ENCODE measurements around the gene MLLT6.
A peak's percentile ranks its signal among the peaks of the same experiment; 100 is the strongest.

Gene MLLT6

GRCh38 chr17:38729886-38730525 is 24.9 kb downstream of the MLLT6 start, which contains the start of gene CISD3:
CISD3 (plus strand) TSS chr17:38730341; CDS start chr17:38730359, 18 bp downstream.
- no peak within 1 kb of the TSS for H2BK5ac ChIP-seq (ENCODE audit: low read depth, low read length, poor library complexity, severe bottlenecking)
- peak within 1 kb of the TSS; percentile 70 to 95 for H3K4me3 ChIP-seq (ENCODE audit: insufficient read depth in 1 of 2, low read depth in 1 of 2, low read length in 2 of 2)
- H3K4me2 ChIP-seq (ENCODE audit: low read length, poor library complexity, severe bottlenecking) = peak within 1 kb of the TSS; percentile 81
- peaks cover 25% of the 10 kb centered on the region for H3K4me1 ChIP-seq (ENCODE audit: control insufficient read depth, insufficient read depth, low read depth, low read length)
- H2BK12ac ChIP-seq (ENCODE audit: low read length in 2 of 2) = peak within 1 kb of the TSS; percentile 18 to 60
- H3K27ac ChIP-seq (ENCODE audit: low read length, poor library complexity, severe bottlenecking) = peak within 1 kb of the TSS; percentile 53
- peak within 1 kb of the TSS; percentile 94 for H2AFZ ChIP-seq (ENCODE audit: low read depth, low read length)
- peak within 1 kb of the TSS; percentile 2 for H2AK5ac ChIP-seq (ENCODE audit: low read length, severe bottlenecking)
- peaks cover 13% of the 10 kb centered on the region for H3K79me1 ChIP-seq (replicated peaks; ENCODE audit: low read length, poor library complexity, severe bottlenecking)
- H3K4ac ChIP-seq (ENCODE audit: low read depth in 1 of 2, low read length in 2 of 2) = peak within 1 kb of the TSS; percentile 62 to 97
- H4K8ac ChIP-seq (ENCODE audit: low read length) = peak within 1 kb of the TSS; percentile 99
- H3K27me3 ChIP-seq (ENCODE audit: control insufficient read depth in 1 of 2, insufficient read depth in 1 of 2, low read length in 2 of 2) = no peaks in the 10 kb centered on the region
- H3K23ac ChIP-seq (ENCODE audit: low read length in 2 of 2) = peak within 1 kb of the TSS in 1 of 2 experiments; percentile 43
- H3K36me3 ChIP-seq (ENCODE audit: control insufficient read depth in 1 of 2, insufficient read depth in 2 of 2, low read depth in 1 of 2, low read length in 2 of 2) = peaks cover 39 to 45% of the 10 kb centered on the region in 2 experiments
- peak within 1 kb of the TSS; percentile 96 for H3K9ac ChIP-seq (ENCODE audit: low read length)
- H2BK120ac ChIP-seq (ENCODE audit: low read depth, low read length) = no peak within 1 kb of the TSS
- H3K9me3 ChIP-seq (ENCODE audit: control insufficient read depth, low read length) = no peaks in the 10 kb centered on the region
- peak within 1 kb of the TSS; percentile 82 for H2BK15ac ChIP-seq (ENCODE audit: low read depth, poor library complexity, severe bottlenecking)
- peak; percentile 83 for DNase-seq
- 2% methylated on average over 37 of the region's 92 CpGs for WGBS
- peak within 1 kb of the TSS; percentile 83 for H4K91ac ChIP-seq (ENCODE audit: low read length)
- peak within 1 kb of the TSS in 1 of 2 experiments; percentile 95 for H3K14ac ChIP-seq (ENCODE audit: low read length in 2 of 2)
- H3K18ac ChIP-seq (ENCODE audit: low read depth in 1 of 2, low read length in 2 of 2) = peak within 1 kb of the TSS; percentile 90 to 94

DNA sequence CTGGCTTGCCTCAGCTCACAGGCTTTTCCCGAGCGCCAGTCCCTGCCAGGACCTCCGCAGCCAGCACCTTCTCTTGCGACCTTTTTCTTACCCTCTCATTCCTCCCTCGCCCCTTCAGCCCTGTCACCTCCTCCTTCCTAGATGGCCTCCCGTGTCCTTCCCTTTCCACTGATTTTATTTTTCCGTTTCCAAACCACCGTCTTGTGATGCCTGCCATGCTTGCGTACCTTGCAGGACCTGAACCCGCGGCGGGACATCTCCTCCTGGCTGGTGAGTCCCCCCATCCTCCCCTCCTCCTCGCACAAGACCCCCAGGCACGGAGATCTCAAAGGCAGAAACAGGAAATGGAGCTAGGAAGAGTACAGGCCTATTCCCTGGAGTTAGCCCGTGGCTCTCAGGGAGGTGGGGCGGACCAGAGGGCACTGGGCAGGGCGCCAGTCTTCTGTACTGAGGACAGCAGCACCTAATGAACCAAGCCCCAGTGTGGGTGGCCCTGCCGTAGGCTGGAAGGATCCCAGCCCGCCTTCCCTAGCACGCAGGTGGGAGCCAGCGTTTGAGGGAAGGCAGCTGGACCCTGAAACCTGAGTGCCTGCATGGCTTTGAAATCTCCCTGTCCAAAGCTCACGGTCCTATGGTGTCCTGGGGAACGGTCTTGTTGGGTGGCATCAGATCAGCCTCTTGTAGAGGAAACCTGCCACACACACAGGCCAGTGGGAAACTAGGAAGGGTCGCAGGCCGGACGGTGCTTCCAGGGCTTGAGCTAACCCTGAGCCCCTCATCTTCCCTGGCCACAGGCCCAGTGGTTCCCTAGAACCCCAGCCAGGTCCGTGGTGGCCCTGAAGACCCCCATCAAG is 25.7 kb downstream of the MLLT6 start:
- Histone ChIP-seq H2AFZ (ENCODE audit: low read depth, low read length) (peak overlapping the region; percentile 33), H3K27ac (ENCODE audit: low read length, poor library complexity, severe bottlenecking) (peak overlapping the region; percentile 53), H3K79me1 (replicated peaks; ENCODE audit: low read length, poor library complexity, severe bottlenecking) (peaks cover 14% of the 10 kb centered on the region), H3K4ac (ENCODE audit: low read depth in 1 of 2, low read length in 2 of 2) (peak overlapping the region; percentile 29 to 76), H2BK12ac (ENCODE audit: low read length in 2 of 2) (peak overlapping the region; percentile 18 to 55), H3K9ac (ENCODE audit: low read length) (peak overlapping the region; percentile 96), H3K14ac (ENCODE audit: low read length in 2 of 2) (peak overlapping the region in 1 of 2 experiments; percentile 50), H3K9me3 (ENCODE audit: control insufficient read depth, low read length) (no peaks in the 10 kb centered on the region), H3K36me3 (ENCODE audit: control insufficient read depth in 1 of 2, insufficient read depth in 2 of 2, low read depth in 1 of 2, low read length in 2 of 2) (peaks cover 43 to 46% of the 10 kb centered on the region in 2 experiments), H3K23ac (ENCODE audit: low read length in 2 of 2) (peak overlapping the region in 1 of 2 experiments; percentile 16), H3K4me1 (ENCODE audit: control insufficient read depth, insufficient read depth, low read depth, low read length) (peaks cover 30% of the 10 kb centered on the region), H2BK120ac (ENCODE audit: low read depth, low read length) (no peak overlapping the region), H2BK15ac (ENCODE audit: low read depth, poor library complexity, severe bottlenecking) (peak overlapping the region; percentile 82), H3K4me3 (ENCODE audit: insufficient read depth in 1 of 2, low read depth in 1 of 2, low read length in 2 of 2) (peak overlapping the region; percentile 70 to 95), H2BK5ac (ENCODE audit: low read depth, low read length, poor library complexity, severe bottlenecking) (no peak overlapping the region), H3K4me2 (ENCODE audit: low read length, poor library complexity, severe bottlenecking) (peak overlapping the region; percentile 72), H3K27me3 (ENCODE audit: control insufficient read depth in 1 of 2, insufficient read depth in 1 of 2, low read length in 2 of 2) (no peaks in the 10 kb centered on the region), H4K8ac (ENCODE audit: low read length) (peak overlapping the region; percentile 19), H2AK5ac (ENCODE audit: low read length, severe bottlenecking) (peak overlapping the region; percentile 2), H4K91ac (ENCODE audit: low read length) (no peak overlapping the region), H3K18ac (ENCODE audit: low read depth in 1 of 2, low read length in 2 of 2) (peak overlapping the region; percentile 46 to 73)
- WGBS = 25% methylated on average over 27 of the region's 27 CpGs
- peak; percentile 62 for DNase-seq

GRCh38 chr17:38731526-38732294 is 26.6 kb downstream of the MLLT6 start:
- H3K18ac ChIP-seq (ENCODE audit: low read depth in 1 of 2, low read length in 2 of 2) = no peak overlapping the region
- H2BK120ac ChIP-seq (ENCODE audit: low read depth, low read length) = no peak overlapping the region
- no peaks in the 10 kb centered on the region for H3K27me3 ChIP-seq (ENCODE audit: control insufficient read depth in 1 of 2, insufficient read depth in 1 of 2, low read length in 2 of 2)
- H3K23ac ChIP-seq (ENCODE audit: low read length in 2 of 2) = no peak overlapping the region
- WGBS = 97% methylated on average over 8 of the region's 8 CpGs
- no peak overlapping the region for H4K8ac ChIP-seq (ENCODE audit: low read length)
- DNase-seq = no peak
- H2BK15ac ChIP-seq (ENCODE audit: low read depth, poor library complexity, severe bottlenecking) = no peak overlapping the region
- no peak overlapping the region for H2AK5ac ChIP-seq (ENCODE audit: low read length, severe bottlenecking)
- H2AFZ ChIP-seq (ENCODE audit: low read depth, low read length) = no peak overlapping the region
- no peak overlapping the region for H3K4ac ChIP-seq (ENCODE audit: low read depth in 1 of 2, low read length in 2 of 2)
- no peak overlapping the region for H3K27ac ChIP-seq (ENCODE audit: low read length, poor library complexity, severe bottlenecking)
- H3K14ac ChIP-seq (ENCODE audit: low read length in 2 of 2) = no peak overlapping the region
- H3K9ac ChIP-seq (ENCODE audit: low read length) = peak overlapping the region; percentile 96
- peaks cover 49 to 55% of the 10 kb centered on the region in 2 experiments for H3K36me3 ChIP-seq (ENCODE audit: control insufficient read depth in 1 of 2, insufficient read depth in 2 of 2, low read depth in 1 of 2, low read length in 2 of 2)
- peaks cover 31% of the 10 kb centered on the region for H3K4me1 ChIP-seq (ENCODE audit: control insufficient read depth, insufficient read depth, low read depth, low read length)
- peaks cover 15% of the 10 kb centered on the region for H3K79me1 ChIP-seq (replicated peaks; ENCODE audit: low read length, poor library complexity, severe bottlenecking)
- H4K91ac ChIP-seq (ENCODE audit: low read length) = no peak overlapping the region
- H2BK12ac ChIP-seq (ENCODE audit: low read length in 2 of 2) = no peak overlapping the region
- no peak overlapping the region for H3K4me2 ChIP-seq (ENCODE audit: low read length, poor library complexity, severe bottlenecking)
- peak overlapping the region in 1 of 2 experiments; percentile 95 for H3K4me3 ChIP-seq (ENCODE audit: insufficient read depth in 1 of 2, low read depth in 1 of 2, low read length in 2 of 2)
- no peaks in the 10 kb centered on the region for H3K9me3 ChIP-seq (ENCODE audit: control insufficient read depth, low read length)
- H2BK5ac ChIP-seq (ENCODE audit: low read depth, low read length, poor library complexity, severe bottlenecking) = no peak overlapping the region
